H1 (cell line): ENCODE data around the gene LRP5. TPM values are rescaled to one million over a fixed set of nuclear protein-coding genes. Genes with fewer than 3 reads are reported as not detected.

Source experiments
- CTCF ChIA-PET: fragments of 300-600 bp; sonication (Branson Sonifier 250); formaldehyde crosslinking; loops from one replicate; lab custom pipeline; 2021; ENCODE audit not compliant: partially characterized antibody; lab: Charles Lee
- POLR2A ChIA-PET: fragments of 300-600 bp; sonication (Branson Sonifier 250); formaldehyde crosslinking; loops from one replicate; lab custom pipeline; 2021; ENCODE audit warnings: inconsistent platforms; ENCODE audit not compliant: partially characterized antibody; lab: Charles Lee
- DNase-seq, 2 experiments: peaks; one replicate each; pipeline versions ENCODE4 v3.0.0 to v3.0.0-alpha.2; 2010 to 2022; ENCODE audit warnings: low spot score in 2 of 2, low read depth in 1 of 2, mixed read lengths in 1 of 2
- FAIRE-seq: peaks from 2 replicates; lab custom pipeline; 2011; peaks lifted over from hg19 to GRCh38; lab: Jason Lieb, UNC
- H2AFZ ChIP-seq: 2 replicates; pipeline ENCODE4 v1.8.1; 2012; ENCODE audit warnings: low read length, inconsistent platforms
- H2AK5ac ChIP-seq: 2 replicates; pipeline ENCODE4 v1.6.1; 2013; ENCODE audit warnings: low read depth, low read length
- H2BK120ac ChIP-seq: replicated peaks from 2 replicates; pipeline ENCODE3; 2013; ENCODE audit warnings: low read depth, low read length, inconsistent platforms
- H2BK12ac ChIP-seq: 2 replicates; pipeline ENCODE4 v1.6.1; 2013; ENCODE audit warnings: low read depth, low read length
- H2BK15ac ChIP-seq: 2 replicates; pipeline ENCODE4 v1.6.1; 2013; ENCODE audit warnings: low read length
- H2BK20ac ChIP-seq: 2 replicates; pipeline ENCODE4 v1.6.1; 2013; ENCODE audit warnings: low read length
- H2BK5ac ChIP-seq: 2 replicates; pipeline ENCODE4 v1.6.1; 2013; ENCODE audit warnings: low read depth, low read length
- H3K14ac ChIP-seq: 2 replicates; pipeline ENCODE4 v1.6.1; 2013; ENCODE audit warnings: inconsistent platforms; ENCODE audit not compliant: insufficient read length
- H3K18ac ChIP-seq: 2 replicates; pipeline ENCODE4 v1.6.1; 2013; ENCODE audit warnings: low read length; ENCODE audit errors: extremely low read depth
- H3K23ac ChIP-seq: 2 replicates; pipeline ENCODE4 v1.6.1; 2013; ENCODE audit warnings: inconsistent platforms; ENCODE audit not compliant: insufficient read length
- H3K23me2 ChIP-seq: 2 replicates; pipeline ENCODE4 v1.6.1; 2013; ENCODE audit warnings: low read depth, low read length
- H3K27ac ChIP-seq: 2 replicates; pipeline ENCODE4 v1.6.1; 2011; ENCODE audit warnings: low read depth, low read length, inconsistent platforms
- H3K27me3 ChIP-seq, 4 experiments: replicated peaks in 1 of 4; 1 replicate in 1 of 4; 2 replicates in 3 of 4; pipeline versions ENCODE4 v1.6.1 to v1.8.1; 2011 to 2013; ENCODE audit warnings: low read length in 3 of 4, mild to moderate bottlenecking in 3 of 4, inconsistent platforms in 2 of 4, mixed read lengths in 2 of 4, moderate library complexity in 1 of 4; ENCODE audit not compliant: control insufficient read depth in 3 of 4, insufficient read depth in 3 of 4; ENCODE audit errors: extremely low read depth in 1 of 4
- H3K36me3 ChIP-seq, 4 experiments: 2 replicates each; pipeline versions ENCODE4 v1.6.1 to v1.8.1; 2011 to 2013; ENCODE audit warnings: mild to moderate bottlenecking in 4 of 4, low read length in 3 of 4, moderate library complexity in 2 of 4, control low read depth in 1 of 4, inconsistent platforms in 1 of 4; ENCODE audit not compliant: insufficient read depth in 4 of 4, control insufficient read depth in 2 of 4
- H3K4ac ChIP-seq: replicated peaks from 2 replicates; pipeline ENCODE3; 2013; ENCODE audit warnings: low read length, low read depth, mixed read lengths, inconsistent platforms; ENCODE audit not compliant: insufficient read length
- H3K4me1 ChIP-seq, 4 experiments: replicated peaks in 1 of 4; 1 replicate in 1 of 4; 2 replicates in 3 of 4; pipeline versions ENCODE4 v1.6.1 to v1.8.1; 2011 to 2013; ENCODE audit warnings: low read length in 3 of 4, inconsistent platforms in 2 of 4, mixed read lengths in 1 of 4; ENCODE audit not compliant: insufficient read depth in 4 of 4, control insufficient read depth in 3 of 4
- H3K4me2 ChIP-seq, 2 experiments: 2 replicates each; pipeline versions ENCODE4 v1.6.1 to v1.8.1; 2011 to 2013; ENCODE audit warnings: low read depth in 2 of 2, low read length in 2 of 2, control low read depth in 1 of 2, inconsistent platforms in 1 of 2, mild to moderate bottlenecking in 1 of 2; ENCODE audit not compliant: insufficient read depth in 1 of 2
- H3K4me3 ChIP-seq, 4 experiments: fragments of 200-600, 300-600 bp in 1 of 4; sonication (generic), shearing (Covaris generic), sonication (Bioruptor Twin) in 1 of 4; 2 replicates each; pipeline versions ENCODE4 v1.5.1 to v1.8.1; 2011 to 2016; ENCODE audit warnings: low read length in 4 of 4, low read depth in 3 of 4, control low read depth in 2 of 4, inconsistent platforms in 2 of 4, mild to moderate bottlenecking in 2 of 4, mixed read lengths in 1 of 4, moderate library complexity in 1 of 4; ENCODE audit not compliant: insufficient read depth in 2 of 4; ENCODE audit errors: extremely low read depth in 1 of 4
- H3K56ac ChIP-seq: replicated peaks from 2 replicates; pipeline ENCODE3; 2013; ENCODE audit warnings: low read depth, mild to moderate bottlenecking, mixed read lengths, low read length, inconsistent platforms; ENCODE audit not compliant: insufficient read length
- H3K79me1 ChIP-seq: 2 replicates; pipeline ENCODE4 v1.6.1; 2013; ENCODE audit warnings: low read depth, low read length, control low read depth
- H3K79me2 ChIP-seq, 2 experiments: 2 replicates each; pipeline versions ENCODE4 v1.6.1 to v1.8.1; 2012 to 2013; ENCODE audit warnings: low read length in 2 of 2, mild to moderate bottlenecking in 2 of 2, inconsistent platforms in 1 of 2; ENCODE audit not compliant: insufficient read depth in 2 of 2, control insufficient read depth in 1 of 2
- H3K9ac ChIP-seq, 4 experiments: replicated peaks in 1 of 4; 1 replicate in 1 of 4; 2 replicates in 3 of 4; pipeline versions ENCODE4 v1.6.1 to v1.8.1; 2011 to 2013; ENCODE audit warnings: low read depth in 3 of 4, low read length in 3 of 4, control low read depth in 2 of 4, mild to moderate bottlenecking in 2 of 4, moderate library complexity in 2 of 4, inconsistent platforms in 1 of 4; ENCODE audit errors: extremely low read depth in 1 of 4
- H3K9me3 ChIP-seq, 2 experiments: 2 replicates each; pipeline versions ENCODE4 v1.6.1 to v1.8.1; 2012 to 2013; ENCODE audit warnings: mild to moderate bottlenecking in 2 of 2, moderate library complexity in 2 of 2, control low read depth in 1 of 2, inconsistent platforms in 1 of 2, low read depth in 1 of 2, low read length in 1 of 2, mixed read lengths in 1 of 2; ENCODE audit not compliant: insufficient read depth in 2 of 2
- H4K20me1 ChIP-seq, 2 experiments: replicated peaks in 1 of 2; 2 replicates each; pipeline versions ENCODE3 to v1.8.1; 2011 to 2013; ENCODE audit warnings: inconsistent platforms in 2 of 2, low read length in 2 of 2, mild to moderate bottlenecking in 1 of 2; ENCODE audit not compliant: insufficient read depth in 2 of 2, control insufficient read depth in 1 of 2
- H4K5ac ChIP-seq: 2 replicates; pipeline ENCODE4 v1.6.1; 2013; ENCODE audit warnings: low read length, low read depth, mixed read lengths, inconsistent platforms; ENCODE audit not compliant: insufficient read length
- H4K8ac ChIP-seq: 2 replicates; pipeline ENCODE4 v1.8.0; 2013; ENCODE audit warnings: mild to moderate bottlenecking, moderate library complexity, low read length, inconsistent platforms; ENCODE audit not compliant: insufficient read depth; ENCODE audit errors: extremely low read depth
- H4K91ac ChIP-seq: replicated peaks from 2 replicates; pipeline ENCODE3; 2013; ENCODE audit warnings: low read length, mixed read lengths, inconsistent platforms; ENCODE audit not compliant: insufficient read length
- BACH1 ChIP-seq: IDR thresholded peaks from 2 replicates; pipeline ENCODE4 v1.6.1; 2012; ENCODE audit warnings: low read length, improper control_type of control experiment
- CBX5 ChIP-seq: fragments of 300-800, 300-1000 bp; sonication (generic); IDR thresholded peaks from 2 replicates; pipeline ENCODE4 v1.7.1; 2016; ENCODE audit warnings: antibody characterized with exemption, low read length, low read depth
- KDM1A ChIP-seq: fragments of 200-600, 300-600 bp; sonication (generic); IDR thresholded peaks from 2 replicates; pipeline ENCODE4 v1.7.1; 2016; ENCODE audit warnings: mild to moderate bottlenecking, low read length, borderline replicate concordance
- TAF7 ChIP-seq: optimal IDR thresholded peaks from 2 replicates; pipeline ENCODE3; 2011; ENCODE audit warnings: low read depth, mild to moderate bottlenecking, inconsistent platforms, low read length, moderate library complexity, borderline replicate concordance
- WGBS, 2 experiments: shearing (Covaris generic) in 1 of 2; methylation state at CpG; one replicate each; pipeline versions ENCODE4 v1.1.6 to v1.1.7; 2013 to 2015; ENCODE audit warnings: low lambda C conversion rate in 2 of 2, mixed read lengths in 2 of 2, inconsistent platforms in 1 of 2, low coverage in 1 of 2, missing lambda C conversion rate in 1 of 2; ENCODE audit not compliant: insufficient replicate concordance in 2 of 2, insufficient coverage in 1 of 2, insufficient read length in 1 of 2; ENCODE audit errors: extremely low coverage in 1 of 2, missing lambda C conversion rate in 1 of 2; 5-methylcytosine and 5-hydroxymethylcytosine counted together
- polyA plus RNA-seq, 7 experiments: library from polyadenylated mRNA; depleted of rRNA in 3 of 7; stranded (reverse) in 5 of 7; unstranded in 2 of 7; fragments of >200 nt in 5 of 7; fragments of 200-250 nt in 2 of 7; gene quantifications; 1 replicate in 5 of 7; 2 replicates in 1 of 7; 4 replicates in 1 of 7; pipeline versions ENCODE4 v1.2.1 to v1.2.3, GENCODE V29; 2011 to 2013; ENCODE audit warnings: missing spikeins in 2 of 7, mixed read lengths in 2 of 7
- total RNA-seq: library from RNA; stranded (reverse); fragmentation: NEBNext Ultra II Directional; extraction: Animal tissue kit (Norgen Biotek cat#: 25700); gene quantifications from 2 replicates; pipeline ENCODE4 v1.2.1, GENCODE V29; 2021
- TF ChIP-seq, protein P1 (sequence below): IDR thresholded peaks from 2 replicates; pipeline ENCODE4 v1.6.1; 2012; ENCODE audit warnings: low read length, inconsistent platforms

The LRP5 gene
- total and polyA plus RNA-seq, 2 of the 8 experiments (the other 6 are each of a cell fraction or from before 2014, with no cell fraction given), result 19.0 to 38.9 TPM

DNA sequence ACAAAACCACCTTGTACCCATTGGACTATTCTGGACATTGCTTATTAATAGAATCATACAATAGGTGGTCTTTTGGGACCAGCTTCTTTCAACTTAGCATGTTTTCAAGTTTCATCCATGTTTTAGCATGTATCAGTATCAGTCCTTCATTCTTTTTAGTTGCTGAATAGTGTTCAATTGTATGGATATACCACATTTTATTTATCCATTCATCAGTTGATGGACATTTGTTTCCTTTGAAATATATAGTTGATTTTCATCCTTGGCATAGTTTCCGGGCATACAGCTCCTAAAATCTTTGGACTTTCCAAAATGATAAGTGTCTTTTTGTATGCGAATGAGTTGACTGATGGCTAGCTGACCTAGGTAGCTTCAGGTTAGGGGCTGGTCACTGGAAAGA is 160.4 kb downstream of the LRP5 start:
- Histone ChIP-seq H3K9me3 (peaks cover 0 to 7% of the 10 kb centered on the region in 2 experiments; a peak in 1 of 4 replicates), H2BK15ac (no peak overlapping the region), H3K36me3 (peaks cover 0 to 11% (median 2%) of the 10 kb centered on the region in 4 experiments; a peak in 5 of 8 replicates), H4K8ac (no peak overlapping the region), H4K20me1 (peaks cover 32 to 48% of the 10 kb centered on the region in 2 experiments), H3K4me2 (no peak overlapping the region), H4K91ac (no peak overlapping the region), H2BK120ac (no peak overlapping the region), H3K9ac (no peak overlapping the region), H3K56ac (no peak overlapping the region), H3K4ac (no peak overlapping the region), H2BK12ac (no peak overlapping the region), H2AK5ac (no peak overlapping the region), H3K23me2 (0 out of 2 replicates have a peak, but pooled peaks cover 3% of the 10 kb centered on the region), H3K27me3 (no peaks in the 10 kb centered on the region), H3K14ac (no peak overlapping the region), H3K18ac (no peak overlapping the region), H2BK20ac (no peak overlapping the region), H3K79me1 (peaks cover 12% of the 10 kb centered on the region), H4K5ac (no peak overlapping the region), H3K4me3 (no peak overlapping the region), H3K27ac (no peak overlapping the region), H3K4me1 (peaks cover 4 to 13% (median 7%) of the 10 kb centered on the region in 4 experiments), H3K23ac (no peak overlapping the region), H2AFZ (no peak overlapping the region), H2BK5ac (no peak overlapping the region), H3K79me2 (peaks cover 67 to 87% of the 10 kb centered on the region in 2 experiments)
- ChIA-PET POLR2A (interaction anchor here (1.1 kb wide), 1 partner anchor 11 kb away, joined by 4 read pairs; no protein-coding TSS in a partner anchor), CTCF (interaction anchor here (1.1 kb wide), 1 partner anchor 15 kb away, joined by 3 read pairs; no protein-coding TSS in a partner anchor)
- DNase-seq, result no peak
- 95% methylated on average over 2 of the region's 2 CpGs; no CpG with 5 or more reads in 1 of the 2 experiments for WGBS, 2 experiments
- no peak for FAIRE-seq
- no peak for TF ChIP-seq TAF7
- TF ChIP-seq KDM1A, result no peak
- TF ChIP-seq BACH1, result no peak
- TF ChIP-seq, protein P1, sequence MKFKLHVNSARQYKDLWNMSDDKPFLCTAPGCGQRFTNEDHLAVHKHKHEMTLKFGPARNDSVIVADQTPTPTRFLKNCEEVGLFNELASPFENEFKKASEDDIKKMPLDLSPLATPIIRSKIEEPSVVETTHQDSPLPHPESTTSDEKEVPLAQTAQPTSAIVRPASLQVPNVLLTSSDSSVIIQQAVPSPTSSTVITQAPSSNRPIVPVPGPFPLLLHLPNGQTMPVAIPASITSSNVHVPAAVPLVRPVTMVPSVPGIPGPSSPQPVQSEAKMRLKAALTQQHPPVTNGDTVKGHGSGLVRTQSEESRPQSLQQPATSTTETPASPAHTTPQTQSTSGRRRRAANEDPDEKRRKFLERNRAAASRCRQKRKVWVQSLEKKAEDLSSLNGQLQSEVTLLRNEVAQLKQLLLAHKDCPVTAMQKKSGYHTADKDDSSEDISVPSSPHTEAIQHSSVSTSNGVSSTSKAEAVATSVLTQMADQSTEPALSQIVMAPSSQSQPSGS, result no peak
- TF ChIP-seq CBX5, result no peak
